Thyroid gland (tissue), 4 donors: ENCODE data around the gene CPA2.

Experiments used
- CTCF ChIP-seq, 6 experiments: fragments of 200-600 bp in 3 of 6; fragments of 450-650 bp in 3 of 6; sonication (generic) in 3 of 6; IDR thresholded peaks; one replicate each; pipeline ENCODE4 v1.5.1; 2016 to 2019; ENCODE audit warnings: antibody characterized with exemption in 6 of 6, mild to moderate bottlenecking in 2 of 6, inconsistent platforms in 1 of 6, moderate library complexity in 1 of 6
- POLR2A ChIP-seq, 2 donors: fragments of 450-650 bp; IDR thresholded peaks; one replicate each; pipeline ENCODE4 v1.6.1; 2017; ENCODE audit warnings: antibody characterized with exemption in 2 of 2, mild to moderate bottlenecking in 2 of 2, moderate library complexity in 1 of 2

- TF ChIP-seq POLR2A (IDR thresholded peaks at IDR 0.05) (no peak), CTCF (IDR thresholded peaks at IDR 0.05) (no peak)
Observed at GRCh38 chr7:130303127-130303526, 36.5 kb downstream of the CPA2 start.
